ENCODE measurements around the gene SERPINF2.

The SERPINF2 gene

GRCh38 chr17:1754430-1755112, 11.9 kb downstream of the SERPINF2 start:
- H3K27me3 ChIP-seq (ENCODE audit: insufficient read depth, low read length, poor library complexity), result no peaks in the 10 kb centered on the region
- H3K9ac ChIP-seq (ENCODE audit: low read depth, low read length), result no peak overlapping the region
- no peak overlapping the region for H2AFZ ChIP-seq (ENCODE audit: low read depth, low read length)
- no peak overlapping the region for H3K4me3 ChIP-seq (ENCODE audit: low read depth in 1 of 2, low read length in 2 of 2)
- H3K9me3 ChIP-seq (ENCODE audit: insufficient read depth, low read length, severe bottlenecking), result no peaks in the 10 kb centered on the region
- H3K36me3 ChIP-seq (ENCODE audit: insufficient read depth, low read length), result no peaks in the 10 kb centered on the region
- no peaks in the 10 kb centered on the region for H3K79me2 ChIP-seq (ENCODE audit: insufficient read depth, low read length)
- H3K27ac ChIP-seq (ENCODE audit: low read length), result no peak overlapping the region
- ATAC-seq (ENCODE audit: insufficient read depth, low read depth) (no peak), DNase-seq (no peak)
- no peaks in the 10 kb centered on the region for H4K20me1 ChIP-seq (ENCODE audit: insufficient read depth, low read length)
- TF ChIP-seq CTCF (IDR thresholded peaks at IDR 0.05; ENCODE audit: borderline replicate concordance, extremely low read depth, low read length, poor library complexity, severe bottlenecking) (no peak), EZH2 (IDR thresholded peaks at IDR 0.05; ENCODE audit: borderline replicate concordance, low read depth, low read length, severe bottlenecking) (no peak)
- no peaks in the 10 kb centered on the region for H3K4me1 ChIP-seq (ENCODE audit: insufficient read depth, low read length)
- H3K4me2 ChIP-seq (ENCODE audit: insufficient read depth, low read length), result no peak overlapping the region

GRCh38 chr17:1755252-1755826, 12.7 kb downstream of the SERPINF2 start:
- Histone ChIP-seq H3K4me1 (ENCODE audit: insufficient read depth, low read length) (no peaks in the 10 kb centered on the region), H3K9me3 (ENCODE audit: insufficient read depth, low read length, severe bottlenecking) (no peaks in the 10 kb centered on the region), H4K20me1 (ENCODE audit: insufficient read depth, low read length) (no peaks in the 10 kb centered on the region), H3K9ac (ENCODE audit: low read depth, low read length) (no peak overlapping the region), H2AFZ (ENCODE audit: low read depth, low read length) (no peak overlapping the region), H3K27me3 (ENCODE audit: insufficient read depth, low read length, poor library complexity) (no peaks in the 10 kb centered on the region), H3K4me2 (ENCODE audit: insufficient read depth, low read length) (no peak overlapping the region), H3K4me3 (ENCODE audit: low read depth in 1 of 2, low read length in 2 of 2) (no peak overlapping the region), H3K79me2 (ENCODE audit: insufficient read depth, low read length) (no peaks in the 10 kb centered on the region), H3K36me3 (ENCODE audit: insufficient read depth, low read length) (no peaks in the 10 kb centered on the region), H3K27ac (ENCODE audit: low read length) (no peak overlapping the region)
- TF ChIP-seq CTCF (IDR thresholded peaks at IDR 0.05; ENCODE audit: borderline replicate concordance, extremely low read depth, low read length, poor library complexity, severe bottlenecking) (no peak), EZH2 (IDR thresholded peaks at IDR 0.05; ENCODE audit: borderline replicate concordance, low read depth, low read length, severe bottlenecking) (no peak)
- no peak for DNase-seq
- no peak for ATAC-seq (ENCODE audit: insufficient read depth, low read depth)

GRCh38 chr17:1755827-1756262, 13.2 kb downstream of the SERPINF2 start:
- H2AFZ ChIP-seq (ENCODE audit: low read depth, low read length), result no peak overlapping the region
- H4K20me1 ChIP-seq (ENCODE audit: insufficient read depth, low read length), result no peaks in the 10 kb centered on the region
- ATAC-seq (ENCODE audit: insufficient read depth, low read depth), result no peak

More at GRCh38 chr17:1755827-1756262, 13.2 kb downstream of the SERPINF2 start:
- no peaks in the 10 kb centered on the region for H3K4me1 ChIP-seq (ENCODE audit: insufficient read depth, low read length)
- no peak for TF ChIP-seq EZH2 (IDR thresholded peaks at IDR 0.05; ENCODE audit: borderline replicate concordance, low read depth, low read length, severe bottlenecking)
- no peak for TF ChIP-seq CTCF (IDR thresholded peaks at IDR 0.05; ENCODE audit: borderline replicate concordance, extremely low read depth, low read length, poor library complexity, severe bottlenecking)
- DNase-seq, result no peak
- no peak overlapping the region for H3K4me3 ChIP-seq (ENCODE audit: low read depth in 1 of 2, low read length in 2 of 2)
- no peak overlapping the region for H3K4me2 ChIP-seq (ENCODE audit: insufficient read depth, low read length)
- no peaks in the 10 kb centered on the region for H3K27me3 ChIP-seq (ENCODE audit: insufficient read depth, low read length, poor library complexity)
- H3K36me3 ChIP-seq (ENCODE audit: insufficient read depth, low read length), result no peaks in the 10 kb centered on the region
- H3K79me2 ChIP-seq (ENCODE audit: insufficient read depth, low read length), result no peaks in the 10 kb centered on the region
- no peak overlapping the region for H3K9ac ChIP-seq (ENCODE audit: low read depth, low read length)
- no peaks in the 10 kb centered on the region for H3K9me3 ChIP-seq (ENCODE audit: insufficient read depth, low read length, severe bottlenecking)
- no peak overlapping the region for H3K27ac ChIP-seq (ENCODE audit: low read length)

Measured in DND-41 (cell line).